ENCODE data around the gene DNAL1. TPM values are rescaled to one million over a fixed set of nuclear protein-coding genes. Genes with fewer than 3 reads are reported as not detected.

DNAL1 gene
- total and polyA plus RNA-seq, 10 of the 15 experiments (the other 5 are each of a cell fraction or from before 2014, with no cell fraction given) = 2.4 to 18.2 (median 7.4) TPM

DNA sequence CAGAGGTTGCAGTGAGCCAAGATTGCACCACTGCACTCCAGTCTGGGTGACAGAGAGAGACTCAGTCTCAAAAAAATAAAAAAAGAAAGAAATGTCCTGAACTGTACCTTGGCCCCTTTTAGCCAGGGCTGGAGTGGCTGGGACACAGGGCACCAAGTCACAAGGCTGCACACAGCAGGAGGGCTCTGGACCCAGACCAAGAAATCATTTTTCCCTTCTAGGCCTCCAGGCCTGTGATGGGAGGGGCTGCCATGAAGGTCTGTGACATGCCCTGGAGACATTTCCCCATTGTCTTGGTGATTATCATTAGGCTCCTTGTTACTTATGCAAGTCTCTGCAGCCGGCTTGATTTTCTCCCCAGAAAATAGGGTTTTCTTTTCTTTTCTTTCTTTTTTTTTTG is 37.5 kb upstream of the DNAL1 start:
- ChIA-PET POLR2A (interaction anchor here (0.5 kb wide), 1 partner anchor 28 kb away, joined by 3 read pairs; no protein-coding TSS in a partner anchor), RAD21 (ENCODE audit: unreplicated experiment) (no interaction called here), CTCF (no interaction called here), SMC1A (ENCODE audit: uncharacterized antibody, unreplicated experiment) (no interaction called here)
- H3K36me3 ChIP-seq (ENCODE audit: control insufficient read depth in 2 of 2, insufficient read depth in 2 of 2, low read length in 1 of 2) = no peaks in the 10 kb centered on the region
- ATAC-seq (no peak), DNase-seq (ENCODE audit: low read depth, low spot score) (no peak), FAIRE-seq (no peak)
- intact Hi-C loops (cut with micrococcal nuclease; ENCODE audit: unreplicated experiment) (no loop called here), in situ Hi-C loops (cut with MboI) (no loop called here)
- no peak overlapping the region for H3K9ac ChIP-seq (ENCODE audit: control insufficient read depth, insufficient read depth, low read length)
- BruUV-seq (replicated peaks) = no TSS peak
- no peaks in the 10 kb centered on the region; the same call in 2 of the 3 replicates for H3K9me3 ChIP-seq (replicated peaks; ENCODE audit: control insufficient read depth, insufficient read depth, low read length)
- TF ChIP-seq ZZZ3 (IDR thresholded peaks at IDR 0.05; ENCODE audit: control insufficient read depth, insufficient read length, low read depth) (no peak), SPI1 (IDR thresholded peaks at IDR 0.05; ENCODE audit: borderline replicate concordance, insufficient read depth, low read depth, low read length) (no peak), EZH2 (IDR thresholded peaks at IDR 0.05; ENCODE audit: borderline replicate concordance, control insufficient read depth, low read depth, low read length) (no peak), FOS (IDR thresholded peaks at IDR 0.05; ENCODE audit: borderline replicate concordance, extremely low read depth, insufficient read length) (no peak), CHD4 (IDR thresholded peaks at IDR 0.05) (no peak), ZNF384 (IDR thresholded peaks at IDR 0.05; ENCODE audit: borderline replicate concordance, low read depth, low read length) (no peak)
- no peaks in the 10 kb centered on the region for H4K20me1 ChIP-seq (ENCODE audit: control insufficient read depth, insufficient read depth)
- H3K4me3 ChIP-seq = no peak overlapping the region
- no peaks in the 10 kb centered on the region for H3K79me2 ChIP-seq (ENCODE audit: control insufficient read depth, insufficient read depth, low read length)
- no peak overlapping the region for H3K27ac ChIP-seq (ENCODE audit: control insufficient read depth, insufficient read depth)
- peaks cover 0 to 5% of the 10 kb centered on the region in 2 experiments; a peak in 1 of 4 replicates for H3K27me3 ChIP-seq (replicated peaks in 1 of 2; ENCODE audit: control insufficient read depth in 2 of 2, insufficient read depth in 2 of 2, low read length in 1 of 2)
- H3K4me1 ChIP-seq (ENCODE audit: control insufficient read depth, insufficient read depth, low read length) = no peaks in the 10 kb centered on the region
- H3K4me2 ChIP-seq (ENCODE audit: control insufficient read depth, insufficient read depth) = no peak overlapping the region
- no peak overlapping the region for H2AFZ ChIP-seq (ENCODE audit: control insufficient read depth, low read depth, low read length)
- 100% methylated on average over 1 of the region's 1 CpG for WGBS (ENCODE audit: insufficient coverage, insufficient replicate concordance, low lambda C conversion rate, missing lambda C conversion rate)

DNA sequence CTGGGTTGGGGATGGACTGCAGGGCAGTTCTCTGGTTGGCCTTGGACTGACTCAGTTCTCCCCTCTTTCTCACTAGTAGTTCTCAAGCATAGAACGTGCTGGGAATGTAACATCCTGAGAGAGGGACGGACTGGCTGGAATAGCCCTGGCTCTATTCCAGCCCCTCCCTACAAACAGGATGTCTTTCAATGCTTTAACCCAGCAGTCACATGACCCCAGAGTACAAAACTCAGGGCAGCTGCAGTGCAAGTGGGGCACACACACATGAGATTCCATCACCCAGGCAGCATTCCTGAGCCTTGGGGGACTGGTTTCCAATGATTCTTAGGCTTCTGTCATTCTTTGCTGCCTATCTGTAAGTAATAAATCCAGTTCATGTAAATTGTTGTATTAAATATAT is 34.1 kb upstream of the DNAL1 start:
- ATAC-seq (no peak), DNase-seq (ENCODE audit: low read depth, low spot score) (no peak), FAIRE-seq (no peak)
- ChIA-PET CTCF (no interaction called here), SMC1A (ENCODE audit: uncharacterized antibody, unreplicated experiment) (no interaction called here), POLR2A (no interaction called here), RAD21 (ENCODE audit: unreplicated experiment) (no interaction called here)
- WGBS (ENCODE audit: insufficient coverage, insufficient replicate concordance, low lambda C conversion rate, missing lambda C conversion rate) = 65% methylated on average over 2 of the region's 2 CpGs
- in situ Hi-C loops (cut with MboI) (no loop called here), intact Hi-C loops (cut with micrococcal nuclease; ENCODE audit: unreplicated experiment) (no loop called here)
- no peak overlapping the region for H3K4me2 ChIP-seq (ENCODE audit: control insufficient read depth, insufficient read depth)
- peaks cover 2 to 9% of the 10 kb centered on the region in 2 experiments; a peak in 2 of 4 replicates for H3K27me3 ChIP-seq (replicated peaks in 1 of 2; ENCODE audit: control insufficient read depth in 2 of 2, insufficient read depth in 2 of 2, low read length in 1 of 2)
- H4K20me1 ChIP-seq (ENCODE audit: control insufficient read depth, insufficient read depth) = no peaks in the 10 kb centered on the region
- no peak overlapping the region for H2AFZ ChIP-seq (ENCODE audit: control insufficient read depth, low read depth, low read length)
- H3K4me1 ChIP-seq (ENCODE audit: control insufficient read depth, insufficient read depth, low read length) = no peaks in the 10 kb centered on the region; the same call in 1 of the 2 replicates
- no peaks in the 10 kb centered on the region for H3K36me3 ChIP-seq (ENCODE audit: control insufficient read depth in 2 of 2, insufficient read depth in 2 of 2, low read length in 1 of 2)
- no peak overlapping the region for H3K4me3 ChIP-seq
- no peak overlapping the region for H3K27ac ChIP-seq (ENCODE audit: control insufficient read depth, insufficient read depth)
- no peaks in the 10 kb centered on the region for H3K79me2 ChIP-seq (ENCODE audit: control insufficient read depth, insufficient read depth, low read length)
- H3K9ac ChIP-seq (ENCODE audit: control insufficient read depth, insufficient read depth, low read length) = no peak overlapping the region
- no peak for TF ChIP-seq SP1 (IDR thresholded peaks at IDR 0.05; ENCODE audit: low read depth, low read length)
- BruUV-seq (replicated peaks) = no TSS peak
- no peaks in the 10 kb centered on the region; the same call in 2 of the 3 replicates for H3K9me3 ChIP-seq (replicated peaks; ENCODE audit: control insufficient read depth, insufficient read depth, low read length)

Data from GM12878 (cell line).